DND-41 (cell line): ENCODE measurements around the gene MRS2.

Source experiments
- ATAC-seq: fragments of 200-7000 bp; cut with Tn5 transposase; 3 replicates; pipeline ENCODE4 v1.9.1; 2021; ENCODE audit warnings: low read depth; ENCODE audit not compliant: insufficient read depth
- DNase-seq: peaks from one replicate; pipeline ENCODE4 v3.0.0-alpha.2; 2020
- H2AFZ ChIP-seq: 2 replicates; pipeline ENCODE4 v1.6.0; 2012; ENCODE audit warnings: low read depth, low read length
- H3K27ac ChIP-seq: 2 replicates; pipeline ENCODE4 v1.5.1; 2012; ENCODE audit warnings: low read length, inconsistent platforms
- H3K27me3 ChIP-seq: fragments of 200-600 bp; sonication (generic); 2 replicates; pipeline ENCODE4 v1.6.0; 2012; ENCODE audit warnings: low read length, mild to moderate bottlenecking, inconsistent platforms; ENCODE audit not compliant: insufficient read depth, poor library complexity
- H3K36me3 ChIP-seq: 2 replicates; pipeline ENCODE4 v1.5.1; 2012; ENCODE audit warnings: low read length, inconsistent platforms; ENCODE audit not compliant: insufficient read depth
- H3K4me1 ChIP-seq: 2 replicates; pipeline ENCODE4 v1.5.1; 2012; ENCODE audit warnings: mild to moderate bottlenecking, low read length; ENCODE audit not compliant: insufficient read depth
- H3K4me2 ChIP-seq: 2 replicates; pipeline ENCODE4 v1.6.0; 2012; ENCODE audit warnings: mild to moderate bottlenecking, moderate library complexity, low read length, inconsistent platforms; ENCODE audit not compliant: insufficient read depth
- H3K4me3 ChIP-seq, 2 experiments: fragments of 200-600 bp in 1 of 2; shearing (Covaris generic) in 1 of 2; 2 replicates each; pipeline ENCODE4 v1.5.1; 2012 to 2016; ENCODE audit warnings: inconsistent platforms in 2 of 2, low read length in 2 of 2, mild to moderate bottlenecking in 2 of 2, low read depth in 1 of 2, moderate library complexity in 1 of 2
- H3K79me2 ChIP-seq: 2 replicates; pipeline ENCODE4 v1.6.0; 2012; ENCODE audit warnings: low read length, inconsistent platforms; ENCODE audit not compliant: insufficient read depth
- H3K9ac ChIP-seq: 2 replicates; pipeline ENCODE4 v1.6.0; 2012; ENCODE audit warnings: low read depth, mild to moderate bottlenecking, inconsistent platforms, low read length, moderate library complexity
- H3K9me3 ChIP-seq: 2 replicates; pipeline ENCODE4 v1.5.1; 2012; ENCODE audit warnings: low read length, moderate library complexity, mild to moderate bottlenecking, inconsistent platforms; ENCODE audit not compliant: insufficient read depth, severe bottlenecking
- H4K20me1 ChIP-seq: 2 replicates; pipeline ENCODE4 v1.6.0; 2012; ENCODE audit warnings: low read length; ENCODE audit not compliant: insufficient read depth
- CTCF ChIP-seq: IDR thresholded peaks from 2 replicates; pipeline ENCODE4 v1.5.1; 2012; ENCODE audit warnings: borderline replicate concordance, low read length, moderate library complexity, mild to moderate bottlenecking; ENCODE audit not compliant: poor library complexity, severe bottlenecking; ENCODE audit errors: extremely low read depth
- EZH2 ChIP-seq: IDR thresholded peaks from 3 replicates; pipeline ENCODE4 v1.6.1; 2012; ENCODE audit warnings: borderline replicate concordance, low read depth, mild to moderate bottlenecking, moderate library complexity, low read length, inconsistent platforms; ENCODE audit not compliant: severe bottlenecking

MRS2 gene

DNA sequence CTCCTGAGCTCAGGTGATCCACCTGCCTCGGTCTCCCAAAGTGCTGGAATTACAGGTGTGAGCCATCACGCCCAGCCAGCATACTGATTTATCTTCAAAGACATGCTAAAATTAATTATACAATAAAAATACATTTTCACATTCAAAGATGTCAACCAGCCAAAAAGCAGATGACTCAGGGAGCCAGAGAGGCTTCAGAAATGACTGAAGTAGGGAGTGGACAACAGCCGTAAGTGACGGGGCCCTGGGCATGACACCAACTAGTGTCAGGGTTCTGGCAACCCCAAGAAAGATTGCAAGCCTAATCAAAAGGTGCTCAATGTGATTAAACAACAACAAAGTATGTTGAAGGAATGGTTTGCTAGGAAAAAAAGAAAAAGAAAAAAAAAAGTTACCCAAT lies 58.2 kb downstream of the MRS2 start:
- no peak for ATAC-seq

GRCh38 chr6:24464253-24465038 lies 61.7 kb downstream of the MRS2 start:
- Histone ChIP-seq H3K4me1 (no peaks in the 10 kb centered on the region), H4K20me1 (no peaks in the 10 kb centered on the region), H3K4me2 (no peak overlapping the region), H3K9me3 (no peaks in the 10 kb centered on the region), H2AFZ (no peak overlapping the region), H3K79me2 (no peaks in the 10 kb centered on the region), H3K36me3 (no peaks in the 10 kb centered on the region), H3K9ac (no peak overlapping the region), H3K27me3 (no peaks in the 10 kb centered on the region), H3K27ac (no peak overlapping the region), H3K4me3 (no peak overlapping the region)
- ATAC-seq: no peak
- TF ChIP-seq EZH2: no peak
- no peak for TF ChIP-seq CTCF
- DNase-seq: no peak

More for the DNA sequence above, 58.2 kb downstream of the MRS2 start:
- H3K4me3 ChIP-seq: no peak overlapping the region
- H3K27me3 ChIP-seq: no peaks in the 10 kb centered on the region
- no peak overlapping the region for H3K27ac ChIP-seq
- no peak for DNase-seq
- no peak overlapping the region for H2AFZ ChIP-seq
- H4K20me1 ChIP-seq: no peaks in the 10 kb centered on the region
- H3K4me2 ChIP-seq: no peak overlapping the region
- no peaks in the 10 kb centered on the region for H3K79me2 ChIP-seq
- TF ChIP-seq EZH2: no peak
- no peak for TF ChIP-seq CTCF
- no peaks in the 10 kb centered on the region for H3K9me3 ChIP-seq
- H3K4me1 ChIP-seq: no peaks in the 10 kb centered on the region
- no peak overlapping the region for H3K9ac ChIP-seq
- H3K36me3 ChIP-seq: no peaks in the 10 kb centered on the region

DNA sequence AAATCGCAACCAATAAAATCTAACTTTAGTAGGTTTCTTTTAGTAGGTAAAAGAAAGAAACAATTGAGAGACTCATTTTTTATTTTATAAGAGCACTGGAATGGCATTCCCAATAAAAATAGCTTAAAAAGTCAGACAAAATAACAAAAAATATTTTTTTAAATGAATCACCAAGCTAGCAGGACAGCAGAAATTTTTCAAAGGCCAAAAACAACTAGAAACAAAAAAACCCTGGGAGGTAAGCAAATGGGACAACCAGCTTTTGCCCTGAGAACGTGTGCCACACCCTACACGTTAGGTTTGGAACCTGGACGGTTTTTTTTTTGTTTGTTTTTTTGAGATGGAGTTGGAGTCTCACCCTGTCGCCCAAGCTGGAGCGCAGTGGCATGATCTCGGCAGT lies 67.1 kb downstream of the MRS2 start:
- H3K27ac ChIP-seq: no peak overlapping the region
- ATAC-seq: no peak
- H3K36me3 ChIP-seq: no peaks in the 10 kb centered on the region
- TF ChIP-seq EZH2: no peak
- no peak for TF ChIP-seq CTCF
- H3K4me3 ChIP-seq: no peak overlapping the region
- H3K4me1 ChIP-seq: no peaks in the 10 kb centered on the region
- H3K9ac ChIP-seq: no peak overlapping the region
- H3K9me3 ChIP-seq: no peaks in the 10 kb centered on the region
- no peaks in the 10 kb centered on the region for H3K27me3 ChIP-seq
- H3K4me2 ChIP-seq: no peak overlapping the region
- H3K79me2 ChIP-seq: no peaks in the 10 kb centered on the region
- no peak overlapping the region for H2AFZ ChIP-seq
- DNase-seq: no peak
- H4K20me1 ChIP-seq: no peaks in the 10 kb centered on the region
